ENCODE data around the gene RNF39. TPM values are rescaled to one million over a fixed set of nuclear protein-coding genes. Genes with fewer than 3 reads are reported as not detected.

Gene RNF39
- total RNA-seq, 1 experiment from 2014 or later: 0.23 TPM

DNA sequence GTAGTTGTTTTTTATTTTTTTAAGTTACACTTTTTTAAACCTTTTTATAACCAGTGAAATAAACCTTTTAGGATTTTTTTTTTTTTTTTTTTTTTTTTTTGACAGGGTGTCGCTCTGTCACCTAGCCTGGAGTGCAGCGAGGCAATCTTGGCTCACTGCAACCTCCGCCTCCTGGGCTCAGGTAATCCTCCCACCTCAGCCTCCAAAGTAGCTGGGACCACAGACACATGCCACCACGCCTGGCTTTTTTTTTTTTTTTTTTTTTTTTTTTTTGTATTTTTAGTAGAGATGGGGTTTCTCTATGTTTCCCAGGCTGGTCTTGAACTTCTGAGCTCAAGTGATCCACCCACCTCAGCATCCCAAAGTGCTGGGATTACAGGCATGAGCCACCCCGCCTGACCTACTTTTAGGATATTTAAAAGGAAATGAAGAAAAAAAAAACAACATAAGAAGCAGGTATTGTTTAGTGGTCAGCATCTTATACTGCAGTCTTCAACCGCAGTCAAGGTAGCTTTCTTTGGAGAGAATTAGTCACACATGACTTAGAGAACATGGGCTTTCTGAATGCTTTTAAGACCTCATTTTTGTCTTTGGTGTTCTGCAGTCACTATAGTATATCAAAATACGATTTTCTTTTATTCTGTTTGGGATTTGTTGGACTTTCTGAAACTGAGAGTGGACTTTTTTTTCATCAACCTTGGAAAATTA, 12.9 kb downstream of the RNF39 start:
- CTCF ChIA-PET: interaction anchor here (0.6 kb wide), 1 partner anchor 193 kb away, joined by 7 read pairs; no protein-coding TSS in a partner anchor

GRCh38 chr6:30061858-30062458, 13.6 kb downstream of the RNF39 start:
- peak overlapping the region; percentile 88 for H3K4me3 Mint-ChIP-seq (ENCODE audit: unreplicated experiment)
- H3K9me3 Mint-ChIP-seq (ENCODE audit: unreplicated experiment): no peaks in the 10 kb centered on the region
- peak overlapping the region; percentile 90 for H3K27ac Mint-ChIP-seq (ENCODE audit: unreplicated experiment)
- peaks cover 16% of the 10 kb centered on the region; the same call in 1 of the 2 replicates for H3K4me1 ChIP-seq
- intact Hi-C loops (cut with micrococcal nuclease; ENCODE audit: unreplicated experiment): loop anchor here (1.0 to 5.0 kb wide), 2 partner anchors 41 to 100 kb away; partner anchors contain the start of genes TRIM10 and TRIM15
- no peaks in the 10 kb centered on the region for H3K36me3 ChIP-seq (ENCODE audit: control insufficient read depth, insufficient read depth, low read length)
- no peak for DNase-seq
- BruUV-seq (replicated peaks): no TSS peak
- no peaks in the 10 kb centered on the region for H3K9me3 ChIP-seq
- CTCF ChIA-PET: interaction anchor here (0.6 to 2.1 kb wide), 2 partner anchors 69 to 224 kb away, joined by 3 to 4 read pairs; no protein-coding TSS in a partner anchor
- no peaks in the 10 kb centered on the region for H3K27me3 ChIP-seq (replicated peaks; ENCODE audit: control insufficient read depth, insufficient read depth, low read length)
- TF ChIP-seq, protein P1, sequence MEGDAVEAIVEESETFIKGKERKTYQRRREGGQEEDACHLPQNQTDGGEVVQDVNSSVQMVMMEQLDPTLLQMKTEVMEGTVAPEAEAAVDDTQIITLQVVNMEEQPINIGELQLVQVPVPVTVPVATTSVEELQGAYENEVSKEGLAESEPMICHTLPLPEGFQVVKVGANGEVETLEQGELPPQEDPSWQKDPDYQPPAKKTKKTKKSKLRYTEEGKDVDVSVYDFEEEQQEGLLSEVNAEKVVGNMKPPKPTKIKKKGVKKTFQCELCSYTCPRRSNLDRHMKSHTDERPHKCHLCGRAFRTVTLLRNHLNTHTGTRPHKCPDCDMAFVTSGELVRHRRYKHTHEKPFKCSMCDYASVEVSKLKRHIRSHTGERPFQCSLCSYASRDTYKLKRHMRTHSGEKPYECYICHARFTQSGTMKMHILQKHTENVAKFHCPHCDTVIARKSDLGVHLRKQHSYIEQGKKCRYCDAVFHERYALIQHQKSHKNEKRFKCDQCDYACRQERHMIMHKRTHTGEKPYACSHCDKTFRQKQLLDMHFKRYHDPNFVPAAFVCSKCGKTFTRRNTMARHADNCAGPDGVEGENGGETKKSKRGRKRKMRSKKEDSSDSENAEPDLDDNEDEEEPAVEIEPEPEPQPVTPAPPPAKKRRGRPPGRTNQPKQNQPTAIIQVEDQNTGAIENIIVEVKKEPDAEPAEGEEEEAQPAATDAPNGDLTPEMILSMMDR (IDR thresholded peaks at IDR 0.05; ENCODE audit: insufficient read depth in 1 of 2, low read depth in 1 of 2, low read length in 1 of 2, severe bottlenecking in 1 of 2, unreplicated experiment in 1 of 2): no peak
- H3K36me3 Mint-ChIP-seq (ENCODE audit: insufficient read depth, unreplicated experiment): peaks cover 14% of the 10 kb centered on the region
- peaks cover 15% of the 10 kb centered on the region for H3K4me1 Mint-ChIP-seq (ENCODE audit: low read depth, unreplicated experiment)
- POLR2A ChIA-PET: interaction anchor here (1.0 to 2.1 kb wide), 3 partner anchors 12 to 97 kb away, joined by 3 to 8 read pairs (median 5); no protein-coding TSS in a partner anchor
- peak overlapping the region; percentile 77 for H3K4me3 ChIP-seq (ENCODE audit: low read depth, low read length)
- H3K27me3 Mint-ChIP-seq (ENCODE audit: insufficient read depth, unreplicated experiment): no peaks in the 10 kb centered on the region

More for the DNA sequence above, 12.9 kb downstream of the RNF39 start:
- no peaks in the 10 kb centered on the region for H3K36me3 ChIP-seq (ENCODE audit: control insufficient read depth, insufficient read depth, low read length)
- POLR2A ChIA-PET: no interaction called here
- peak overlapping the region; percentile 77; the same call in 1 of the 2 replicates for H3K4me3 ChIP-seq (ENCODE audit: low read depth, low read length)
- no peak overlapping the region for H3K27ac Mint-ChIP-seq (ENCODE audit: unreplicated experiment)
- intact Hi-C loops (cut with micrococcal nuclease; ENCODE audit: unreplicated experiment): loop anchor here (5.0 kb wide), 1 partner anchor 100 kb away; the partner anchor contains the start of genes TRIM10 and TRIM15
- H3K27me3 ChIP-seq (replicated peaks; ENCODE audit: control insufficient read depth, insufficient read depth, low read length): no peaks in the 10 kb centered on the region
- no peaks in the 10 kb centered on the region for H3K9me3 ChIP-seq
- TF ChIP-seq, protein P1 (IDR thresholded peaks at IDR 0.05; ENCODE audit: insufficient read depth in 1 of 2, low read depth in 1 of 2, low read length in 1 of 2, severe bottlenecking in 1 of 2, unreplicated experiment in 1 of 2): no peak
- H3K9me3 Mint-ChIP-seq (ENCODE audit: unreplicated experiment): no peaks in the 10 kb centered on the region
- H3K36me3 Mint-ChIP-seq (ENCODE audit: insufficient read depth, unreplicated experiment): peaks cover 19% of the 10 kb centered on the region
- H3K27me3 Mint-ChIP-seq (ENCODE audit: insufficient read depth, unreplicated experiment): no peaks in the 10 kb centered on the region
- DNase-seq: no peak
- H3K4me1 Mint-ChIP-seq (ENCODE audit: low read depth, unreplicated experiment): peaks cover 20% of the 10 kb centered on the region
- peaks cover 17% of the 10 kb centered on the region for H3K4me1 ChIP-seq
- no TSS peak for BruUV-seq (replicated peaks)
- H3K4me3 Mint-ChIP-seq (ENCODE audit: unreplicated experiment): peak overlapping the region; percentile 88
